DND-41 (cell line): ENCODE results near the gene TSPOAP1.

Experiments used
- ATAC-seq: fragments of 200-7000 bp; cut with Tn5 transposase; 3 replicates; pipeline ENCODE4 v1.9.1; 2021; ENCODE audit warnings: low read depth; ENCODE audit not compliant: insufficient read depth
- DNase-seq: peaks from one replicate; pipeline ENCODE4 v3.0.0-alpha.2; 2020
- H2AFZ ChIP-seq: 2 replicates; pipeline ENCODE4 v1.6.0; 2012; ENCODE audit warnings: low read depth, low read length
- H3K27ac ChIP-seq: 2 replicates; pipeline ENCODE4 v1.5.1; 2012; ENCODE audit warnings: low read length, inconsistent platforms
- H3K27me3 ChIP-seq: fragments of 200-600 bp; sonication (generic); 2 replicates; pipeline ENCODE4 v1.6.0; 2012; ENCODE audit warnings: low read length, mild to moderate bottlenecking, inconsistent platforms; ENCODE audit not compliant: insufficient read depth, poor library complexity
- H3K36me3 ChIP-seq: 2 replicates; pipeline ENCODE4 v1.5.1; 2012; ENCODE audit warnings: low read length, inconsistent platforms; ENCODE audit not compliant: insufficient read depth
- H3K4me1 ChIP-seq: 2 replicates; pipeline ENCODE4 v1.5.1; 2012; ENCODE audit warnings: mild to moderate bottlenecking, low read length; ENCODE audit not compliant: insufficient read depth
- H3K4me2 ChIP-seq: 2 replicates; pipeline ENCODE4 v1.6.0; 2012; ENCODE audit warnings: mild to moderate bottlenecking, moderate library complexity, low read length, inconsistent platforms; ENCODE audit not compliant: insufficient read depth
- H3K4me3 ChIP-seq, 2 experiments: fragments of 200-600 bp in 1 of 2; shearing (Covaris generic) in 1 of 2; 2 replicates each; pipeline ENCODE4 v1.5.1; 2012 to 2016; ENCODE audit warnings: inconsistent platforms in 2 of 2, low read length in 2 of 2, mild to moderate bottlenecking in 2 of 2, low read depth in 1 of 2, moderate library complexity in 1 of 2
- H3K79me2 ChIP-seq: 2 replicates; pipeline ENCODE4 v1.6.0; 2012; ENCODE audit warnings: low read length, inconsistent platforms; ENCODE audit not compliant: insufficient read depth
- H3K9ac ChIP-seq: 2 replicates; pipeline ENCODE4 v1.6.0; 2012; ENCODE audit warnings: low read depth, mild to moderate bottlenecking, inconsistent platforms, low read length, moderate library complexity
- H3K9me3 ChIP-seq: 2 replicates; pipeline ENCODE4 v1.5.1; 2012; ENCODE audit warnings: low read length, moderate library complexity, mild to moderate bottlenecking, inconsistent platforms; ENCODE audit not compliant: insufficient read depth, severe bottlenecking
- H4K20me1 ChIP-seq: 2 replicates; pipeline ENCODE4 v1.6.0; 2012; ENCODE audit warnings: low read length; ENCODE audit not compliant: insufficient read depth
- CTCF ChIP-seq: IDR thresholded peaks from 2 replicates; pipeline ENCODE4 v1.5.1; 2012; ENCODE audit warnings: borderline replicate concordance, low read length, moderate library complexity, mild to moderate bottlenecking; ENCODE audit not compliant: poor library complexity, severe bottlenecking; ENCODE audit errors: extremely low read depth
- EZH2 ChIP-seq: IDR thresholded peaks from 3 replicates; pipeline ENCODE4 v1.6.1; 2012; ENCODE audit warnings: borderline replicate concordance, low read depth, mild to moderate bottlenecking, moderate library complexity, low read length, inconsistent platforms; ENCODE audit not compliant: severe bottlenecking

Gene TSPOAP1

DNA sequence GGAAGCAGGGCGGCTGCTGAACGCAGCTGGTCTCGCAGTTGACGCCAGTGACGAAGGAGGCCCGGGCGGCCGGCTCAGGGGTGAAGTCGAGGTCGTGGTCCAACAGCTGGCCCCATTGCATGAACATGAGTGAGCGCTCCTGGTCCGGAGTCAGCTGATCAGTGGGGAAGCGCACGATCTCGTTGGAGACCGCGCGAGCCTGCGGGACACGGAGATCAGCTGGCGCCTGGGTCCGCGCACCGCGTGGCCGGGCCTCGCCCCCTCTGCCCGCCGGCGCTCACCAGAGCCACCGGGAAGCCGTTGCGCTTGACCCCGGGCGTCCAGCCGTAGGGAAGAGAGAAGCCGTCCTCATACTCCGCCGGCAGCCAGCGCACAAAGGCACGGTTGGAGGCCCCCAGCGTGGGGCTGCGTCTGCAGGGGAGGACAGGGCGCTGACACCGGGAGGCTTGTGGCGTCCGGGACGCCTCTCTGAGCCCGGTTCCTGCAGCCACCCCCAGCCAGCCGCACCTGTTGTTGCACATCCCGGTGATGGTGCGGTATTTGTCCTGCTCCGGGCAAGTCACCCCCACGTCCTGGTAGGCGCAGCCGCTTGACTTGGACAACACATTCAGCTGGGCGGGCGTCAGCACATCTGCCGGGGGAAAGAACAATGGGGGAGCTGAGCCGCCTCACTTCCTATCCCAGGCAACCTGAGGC is 49.4 kb downstream of the TSPOAP1 start:
- H3K9me3 ChIP-seq, result no peaks in the 10 kb centered on the region
- H3K9ac ChIP-seq, result no peak overlapping the region
- 0 out of 2 replicates have a peak, but pooled peaks cover 2% of the 10 kb centered on the region for H4K20me1 ChIP-seq
- no peak overlapping the region for H3K4me2 ChIP-seq
- no peak overlapping the region for H3K27ac ChIP-seq
- H3K27me3 ChIP-seq, result no peaks in the 10 kb centered on the region
- DNase-seq, result no peak
- H3K4me3 ChIP-seq, result no peak overlapping the region
- TF ChIP-seq EZH2 (no peak), CTCF (no peak)
- no peaks in the 10 kb centered on the region for H3K36me3 ChIP-seq
- no peak overlapping the region for H2AFZ ChIP-seq
- peaks cover 8% of the 10 kb centered on the region for H3K4me1 ChIP-seq
- no peak for ATAC-seq
- H3K79me2 ChIP-seq, result no peaks in the 10 kb centered on the region

DNA sequence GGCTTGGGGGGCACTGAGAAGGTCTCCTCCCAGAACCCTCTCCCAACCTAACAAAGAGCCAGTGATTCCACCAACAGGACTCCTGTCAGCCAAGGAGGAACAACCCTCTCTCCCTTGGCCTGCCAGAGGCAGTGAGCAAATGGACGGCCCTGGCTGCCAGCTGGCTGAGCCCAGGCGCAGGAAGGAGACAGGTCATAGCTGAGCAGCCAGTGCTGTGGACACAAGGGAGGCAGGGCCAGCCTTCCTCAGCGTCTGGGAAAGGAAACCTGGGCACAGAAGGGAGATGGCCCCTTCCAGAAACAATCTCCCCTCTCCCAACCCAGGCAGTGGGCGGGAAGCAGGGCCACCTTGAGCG is 50.0 kb downstream of the TSPOAP1 start:
- Histone ChIP-seq H3K36me3 (no peaks in the 10 kb centered on the region), H3K9ac (no peak overlapping the region), H3K9me3 (no peaks in the 10 kb centered on the region), H4K20me1 (0 out of 2 replicates have a peak, but pooled peaks cover 2% of the 10 kb centered on the region), H3K27me3 (no peaks in the 10 kb centered on the region), H2AFZ (no peak overlapping the region), H3K4me2 (no peak overlapping the region), H3K4me3 (no peak overlapping the region), H3K4me1 (peaks cover 5% of the 10 kb centered on the region; the same call in 1 of the 2 replicates), H3K27ac (no peak overlapping the region), H3K79me2 (no peaks in the 10 kb centered on the region)
- ATAC-seq (no peak), DNase-seq (no peak)
- TF ChIP-seq EZH2 (no peak), CTCF (no peak)

- Histone ChIP-seq H3K4me2 (no peak overlapping the region), H3K79me2 (no peaks in the 10 kb centered on the region), H3K9ac (no peak overlapping the region), H3K27ac (no peak overlapping the region), H3K36me3 (no peaks in the 10 kb centered on the region), H3K27me3 (no peaks in the 10 kb centered on the region), H3K4me3 (no peak overlapping the region), H3K9me3 (no peaks in the 10 kb centered on the region), H3K4me1 (peaks cover 5% of the 10 kb centered on the region; the same call in 1 of the 2 replicates), H2AFZ (no peak overlapping the region), H4K20me1 (0 out of 2 replicates have a peak, but pooled peaks cover 2% of the 10 kb centered on the region)
- no peak for ATAC-seq
- TF ChIP-seq CTCF (no peak), EZH2 (no peak)
- no peak for DNase-seq
Observed at GRCh38 chr17:58277802-58278595, 50.6 kb downstream of the TSPOAP1 start.
